ENCODE measurements around the gene ODF2.

DNA sequence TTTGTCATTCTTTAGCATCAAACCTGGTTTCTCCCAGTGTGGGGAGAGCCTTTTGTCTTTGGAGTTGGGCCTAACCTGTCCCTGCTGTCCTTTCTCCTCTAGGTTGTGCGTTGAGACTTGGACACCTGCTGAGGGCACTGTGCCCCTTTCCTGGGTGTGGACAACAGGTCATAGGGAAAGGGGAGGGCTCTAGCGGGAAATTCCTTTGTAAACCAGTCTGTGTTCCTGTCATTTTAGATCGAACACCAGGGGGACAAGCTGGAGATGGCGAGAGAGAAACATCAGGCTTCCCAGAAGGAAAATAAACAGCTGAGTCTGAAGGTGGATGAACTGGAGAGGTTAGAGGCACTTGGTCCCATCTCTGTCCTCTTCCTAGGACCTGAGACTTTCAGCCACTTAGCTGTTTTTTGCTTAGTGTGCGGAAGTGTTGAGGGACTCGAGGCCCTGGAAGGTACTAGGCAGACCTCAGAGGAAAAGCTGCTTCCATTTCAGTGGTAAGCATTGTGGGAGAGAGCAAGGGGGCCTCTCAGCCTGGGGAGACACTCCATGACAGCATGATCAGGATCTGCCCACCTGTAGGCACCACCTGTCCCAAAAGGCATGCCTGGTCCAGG is 40.1 kb downstream of the ODF2 start:
- TF ChIP-seq, protein P1, sequence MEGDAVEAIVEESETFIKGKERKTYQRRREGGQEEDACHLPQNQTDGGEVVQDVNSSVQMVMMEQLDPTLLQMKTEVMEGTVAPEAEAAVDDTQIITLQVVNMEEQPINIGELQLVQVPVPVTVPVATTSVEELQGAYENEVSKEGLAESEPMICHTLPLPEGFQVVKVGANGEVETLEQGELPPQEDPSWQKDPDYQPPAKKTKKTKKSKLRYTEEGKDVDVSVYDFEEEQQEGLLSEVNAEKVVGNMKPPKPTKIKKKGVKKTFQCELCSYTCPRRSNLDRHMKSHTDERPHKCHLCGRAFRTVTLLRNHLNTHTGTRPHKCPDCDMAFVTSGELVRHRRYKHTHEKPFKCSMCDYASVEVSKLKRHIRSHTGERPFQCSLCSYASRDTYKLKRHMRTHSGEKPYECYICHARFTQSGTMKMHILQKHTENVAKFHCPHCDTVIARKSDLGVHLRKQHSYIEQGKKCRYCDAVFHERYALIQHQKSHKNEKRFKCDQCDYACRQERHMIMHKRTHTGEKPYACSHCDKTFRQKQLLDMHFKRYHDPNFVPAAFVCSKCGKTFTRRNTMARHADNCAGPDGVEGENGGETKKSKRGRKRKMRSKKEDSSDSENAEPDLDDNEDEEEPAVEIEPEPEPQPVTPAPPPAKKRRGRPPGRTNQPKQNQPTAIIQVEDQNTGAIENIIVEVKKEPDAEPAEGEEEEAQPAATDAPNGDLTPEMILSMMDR (conservative IDR thresholded peaks at IDR 0.05; ENCODE audit: low read depth, low read length), result 0 out of 2 replicates have a peak, but pooled peaks have one; percentile 11
- TF ChIP-seq EZH2phosphoT487 (IDR thresholded peaks at IDR 0.05; ENCODE audit: borderline replicate concordance, low read length), result no peak

Data from PC-3 (cell line).